Measurements from ENCODE around the gene ENPEP. TPM values are rescaled to one million over a fixed set of nuclear protein-coding genes. Genes with fewer than 3 reads are reported as not detected.
"Not testable (repeated sequence)": the region's sequence is repeated elsewhere in the genome, so short reads cannot be mapped to it uniquely, and the experiment has no call there.

The ENPEP gene
- total and polyA plus RNA-seq, 7 experiments from 2014 or later = 0.29 TPM; not detected in 6

- ChIA-PET CTCF (no interaction called here), POLR2A (no interaction called here)
- Histone ChIP-seq H3K4me3 (ENCODE audit: low read length) (no peak overlapping the region), H3K27me3 (ENCODE audit: control insufficient read depth in 2 of 2, insufficient read depth in 2 of 2, low read length in 2 of 2) (no peaks in the 10 kb centered on the region), H3K9me3 (ENCODE audit: control insufficient read depth in 2 of 3, low read length in 3 of 3) (no peaks in the 10 kb centered on the region), H3K27ac (ENCODE audit: low read depth, low read length) (no peak overlapping the region), H3K36me3 (ENCODE audit: control insufficient read depth in 2 of 3, insufficient read depth in 3 of 3, low read length in 3 of 3) (no peaks in the 10 kb centered on the region), H3K4me1 (ENCODE audit: control insufficient read depth in 2 of 2, insufficient read depth in 2 of 2, low read length in 2 of 2) (no peaks in the 10 kb centered on the region)
- ATAC-seq = no peak
- no peak overlapping the region for H3K27ac Mint-ChIP-seq
- intact Hi-C loops (cut with micrococcal nuclease) = no loop called here
- no peak overlapping the region for H3K4me3 Mint-ChIP-seq
- H3K9me3 Mint-ChIP-seq = peaks cover 0 to 5% (median 2%) of the 10 kb centered on the region in 11 donors
- H3K27me3 Mint-ChIP-seq = peaks cover 7 to 25% (median 14%) of the 10 kb centered on the region in 5 donors
- no peaks in the 10 kb centered on the region for H3K4me1 Mint-ChIP-seq
- no peak for DNase-seq
- peaks cover 0 to 3% (median 3%) of the 10 kb centered on the region in 5 donors for H3K36me3 Mint-ChIP-seq
These were observed 1.5 kb upstream of the ENPEP start for GRCh38 chr4:110474481-110474880.

- H3K9me3 Mint-ChIP-seq; H3K9me3 ChIP-seq (ENCODE audit: control insufficient read depth in 2 of 3, low read length in 3 of 3); H3K4me1 Mint-ChIP-seq; CTCF ChIA-PET; H3K36me3 Mint-ChIP-seq; H3K4me1 ChIP-seq (ENCODE audit: control insufficient read depth in 2 of 2, insufficient read depth in 2 of 2, low read length in 2 of 2); H3K27me3 ChIP-seq (ENCODE audit: control insufficient read depth in 2 of 2, insufficient read depth in 2 of 2, low read length in 2 of 2); H3K27ac ChIP-seq (ENCODE audit: low read depth, low read length); H3K36me3 ChIP-seq (ENCODE audit: control insufficient read depth in 2 of 3, insufficient read depth in 3 of 3, low read length in 3 of 3); POLR2A ChIA-PET; intact Hi-C loops (cut with micrococcal nuclease); H3K4me3 Mint-ChIP-seq; ATAC-seq; H3K4me3 ChIP-seq (ENCODE audit: low read length); DNase-seq; H3K27ac Mint-ChIP-seq: not testable (repeated sequence)
- peaks cover 7 to 25% (median 14%) of the 10 kb centered on the region in 5 donors for H3K27me3 Mint-ChIP-seq
These were observed 875 bp upstream of the ENPEP start for GRCh38 chr4:110475080-110475479.

GRCh38 chr4:110477836-110478235 lies 1.9 kb downstream of the ENPEP start:
- CTCF ChIA-PET = no interaction called here
- ATAC-seq = no peak
- peaks cover 17 to 39% (median 26%) of the 10 kb centered on the region in 5 donors for H3K27me3 Mint-ChIP-seq

GRCh38 chr4:110480031-110480549 lies 4.1 kb downstream of the ENPEP start:
- Mint-ChIP-seq H3K4me3 (no peak overlapping the region), H3K9me3 (no peaks in the 10 kb centered on the region)
- POLR2A ChIA-PET = no interaction called here

More at GRCh38 chr4:110477836-110478235, 1.9 kb downstream of the ENPEP start:
- H3K4me3 Mint-ChIP-seq = no peak overlapping the region
- no peaks in the 10 kb centered on the region for H3K4me1 Mint-ChIP-seq
- no peak overlapping the region for H3K4me3 ChIP-seq (ENCODE audit: low read length)
- H3K9me3 Mint-ChIP-seq = no peaks in the 10 kb centered on the region
- no peak overlapping the region for H3K27ac ChIP-seq (ENCODE audit: low read depth, low read length)
- H3K27ac Mint-ChIP-seq = no peak overlapping the region
- POLR2A ChIA-PET = no interaction called here
- H3K4me1 ChIP-seq (ENCODE audit: control insufficient read depth in 2 of 2, insufficient read depth in 2 of 2, low read length in 2 of 2) = no peaks in the 10 kb centered on the region
- intact Hi-C loops (cut with micrococcal nuclease) = no loop called here
- no peaks in the 10 kb centered on the region for H3K36me3 ChIP-seq (ENCODE audit: control insufficient read depth in 2 of 3, insufficient read depth in 3 of 3, low read length in 3 of 3)
- no peak for DNase-seq
- H3K36me3 Mint-ChIP-seq = peaks cover 0 to 3% (median 0%) of the 10 kb centered on the region in 5 donors
- no peaks in the 10 kb centered on the region for H3K27me3 ChIP-seq (ENCODE audit: control insufficient read depth in 2 of 2, insufficient read depth in 2 of 2, low read length in 2 of 2)
- no peaks in the 10 kb centered on the region for H3K9me3 ChIP-seq (ENCODE audit: control insufficient read depth in 2 of 3, low read length in 3 of 3)

GRCh38 chr4:110480746-110481271 lies 4.9 kb downstream of the ENPEP start:
- Histone ChIP-seq H3K27me3 (ENCODE audit: control insufficient read depth in 2 of 2, insufficient read depth in 2 of 2, low read length in 2 of 2) (no peaks in the 10 kb centered on the region), H3K36me3 (ENCODE audit: control insufficient read depth in 2 of 3, insufficient read depth in 3 of 3, low read length in 3 of 3) (no peaks in the 10 kb centered on the region), H3K4me1 (ENCODE audit: control insufficient read depth in 2 of 2, insufficient read depth in 2 of 2, low read length in 2 of 2) (no peaks in the 10 kb centered on the region), H3K9me3 (ENCODE audit: control insufficient read depth in 2 of 3, low read length in 3 of 3) (no peaks in the 10 kb centered on the region), H3K27ac (ENCODE audit: low read depth, low read length) (no peak overlapping the region), H3K4me3 (ENCODE audit: low read length) (no peak overlapping the region)
- POLR2A ChIA-PET = no interaction called here
- peaks cover 0 to 3% (median 0%) of the 10 kb centered on the region in 5 donors for H3K36me3 Mint-ChIP-seq
- H3K4me3 Mint-ChIP-seq = no peak overlapping the region
- CTCF ChIA-PET = no interaction called here
- no peak for DNase-seq
- no peak for ATAC-seq
- intact Hi-C loops (cut with micrococcal nuclease) = no loop called here
- H3K27ac Mint-ChIP-seq = no peak overlapping the region
- H3K4me1 Mint-ChIP-seq = peaks cover 0 to 2% (median 0%) of the 10 kb centered on the region in 7 donors
- no peaks in the 10 kb centered on the region for H3K9me3 Mint-ChIP-seq
- peaks cover 13 to 40% (median 32%) of the 10 kb centered on the region in 5 donors for H3K27me3 Mint-ChIP-seq

More at GRCh38 chr4:110480031-110480549, 4.1 kb downstream of the ENPEP start:
- Mint-ChIP-seq H3K4me1 (peaks cover 0 to 2% (median 0%) of the 10 kb centered on the region in 7 donors), H3K27ac (no peak overlapping the region), H3K27me3 (peaks cover 14 to 39% (median 32%) of the 10 kb centered on the region in 5 donors), H3K36me3 (peaks cover 0 to 3% (median 0%) of the 10 kb centered on the region in 5 donors)
- H3K27me3 ChIP-seq (ENCODE audit: control insufficient read depth in 2 of 2, insufficient read depth in 2 of 2, low read length in 2 of 2) = no peaks in the 10 kb centered on the region
- no peak overlapping the region for H3K27ac ChIP-seq (ENCODE audit: low read depth, low read length)
- H3K4me3 ChIP-seq (ENCODE audit: low read length) = no peak overlapping the region
- no peaks in the 10 kb centered on the region for H3K4me1 ChIP-seq (ENCODE audit: control insufficient read depth in 2 of 2, insufficient read depth in 2 of 2, low read length in 2 of 2)
- no peaks in the 10 kb centered on the region for H3K9me3 ChIP-seq (ENCODE audit: control insufficient read depth in 2 of 3, low read length in 3 of 3)
- DNase-seq (no peak), ATAC-seq (no peak)
- H3K36me3 ChIP-seq (ENCODE audit: control insufficient read depth in 2 of 3, insufficient read depth in 3 of 3, low read length in 3 of 3) = no peaks in the 10 kb centered on the region
- CTCF ChIA-PET = no interaction called here
- intact Hi-C loops (cut with micrococcal nuclease) = no loop called here

GRCh38 chr4:110483516-110483915 lies 7.6 kb downstream of the ENPEP start:
- H3K4me3 Mint-ChIP-seq = no peak overlapping the region
- no peak overlapping the region for H3K4me3 ChIP-seq (ENCODE audit: low read length)
- ChIA-PET CTCF (no interaction called here), POLR2A (no interaction called here)
- H3K36me3 Mint-ChIP-seq = no peaks in the 10 kb centered on the region
- H3K4me1 Mint-ChIP-seq = peaks cover 0 to 2% (median 0%) of the 10 kb centered on the region in 7 donors
- no peaks in the 10 kb centered on the region for H3K27me3 ChIP-seq (ENCODE audit: control insufficient read depth in 2 of 2, insufficient read depth in 2 of 2, low read length in 2 of 2)
- H3K9me3 Mint-ChIP-seq = no peaks in the 10 kb centered on the region
- intact Hi-C loops (cut with micrococcal nuclease) = no loop called here
- H3K4me1 ChIP-seq (ENCODE audit: control insufficient read depth in 2 of 2, insufficient read depth in 2 of 2, low read length in 2 of 2) = no peaks in the 10 kb centered on the region
- no peak overlapping the region for H3K27ac ChIP-seq (ENCODE audit: low read depth, low read length)
- DNase-seq (no peak), ATAC-seq (no peak)
- H3K36me3 ChIP-seq (ENCODE audit: control insufficient read depth in 2 of 3, insufficient read depth in 3 of 3, low read length in 3 of 3) = no peaks in the 10 kb centered on the region
- H3K27ac Mint-ChIP-seq = no peak overlapping the region
- peaks cover 18 to 34% (median 25%) of the 10 kb centered on the region in 5 donors for H3K27me3 Mint-ChIP-seq
- H3K9me3 ChIP-seq (ENCODE audit: control insufficient read depth in 2 of 3, low read length in 3 of 3) = no peaks in the 10 kb centered on the region

- H3K36me3 ChIP-seq (ENCODE audit: control insufficient read depth in 2 of 3, insufficient read depth in 3 of 3, low read length in 3 of 3) = no peaks in the 10 kb centered on the region
- Mint-ChIP-seq H3K9me3 (no peaks in the 10 kb centered on the region), H3K27ac (no peak overlapping the region), H3K4me1 (peaks cover 0 to 2% (median 0%) of the 10 kb centered on the region in 7 donors), H3K4me3 (no peak overlapping the region), H3K36me3 (no peaks in the 10 kb centered on the region), H3K27me3 (peaks cover 18 to 34% (median 25%) of the 10 kb centered on the region in 5 donors)
- no peaks in the 10 kb centered on the region for H3K9me3 ChIP-seq (ENCODE audit: control insufficient read depth in 2 of 3, low read length in 3 of 3)
- DNase-seq = no peak
- ChIA-PET CTCF (no interaction called here), POLR2A (no interaction called here)
- no peak overlapping the region for H3K27ac ChIP-seq (ENCODE audit: low read depth, low read length)
- no peaks in the 10 kb centered on the region for H3K27me3 ChIP-seq (ENCODE audit: control insufficient read depth in 2 of 2, insufficient read depth in 2 of 2, low read length in 2 of 2)
- H3K4me3 ChIP-seq (ENCODE audit: low read length) = no peak overlapping the region
- intact Hi-C loops (cut with micrococcal nuclease) = no loop called here
- H3K4me1 ChIP-seq (ENCODE audit: control insufficient read depth in 2 of 2, insufficient read depth in 2 of 2, low read length in 2 of 2) = no peaks in the 10 kb centered on the region
- ATAC-seq = peak; percentile 84
These were observed 8.1 kb downstream of the ENPEP start for GRCh38 chr4:110484029-110484428.
